H1 (cell line): ENCODE data around the gene AHI1. TPM values are rescaled to one million over a fixed set of nuclear protein-coding genes. Genes with fewer than 3 reads are reported as not detected.

Experiments
- CTCF ChIA-PET: fragments of 300-600 bp; sonication (Branson Sonifier 250); formaldehyde crosslinking; loops from one replicate; lab custom pipeline; 2021; ENCODE audit not compliant: partially characterized antibody; lab: Charles Lee
- POLR2A ChIA-PET: fragments of 300-600 bp; sonication (Branson Sonifier 250); formaldehyde crosslinking; loops from one replicate; lab custom pipeline; 2021; ENCODE audit warnings: inconsistent platforms; ENCODE audit not compliant: partially characterized antibody; lab: Charles Lee
- DNase-seq, 2 experiments: peaks; one replicate each; pipeline versions ENCODE4 v3.0.0 to v3.0.0-alpha.2; 2010 to 2022; ENCODE audit warnings: low spot score in 2 of 2, low read depth in 1 of 2, mixed read lengths in 1 of 2
- FAIRE-seq: peaks from 2 replicates; lab custom pipeline; 2011; peaks lifted over from hg19 to GRCh38; lab: Jason Lieb, UNC
- H2AFZ ChIP-seq: 2 replicates; pipeline ENCODE4 v1.8.1; 2012; ENCODE audit warnings: low read length, inconsistent platforms
- H2AK5ac ChIP-seq: 2 replicates; pipeline ENCODE4 v1.6.1; 2013; ENCODE audit warnings: low read depth, low read length
- H2BK120ac ChIP-seq: replicated peaks from 2 replicates; pipeline ENCODE3; 2013; ENCODE audit warnings: low read depth, low read length, inconsistent platforms
- H2BK12ac ChIP-seq: 2 replicates; pipeline ENCODE4 v1.6.1; 2013; ENCODE audit warnings: low read depth, low read length
- H2BK15ac ChIP-seq: 2 replicates; pipeline ENCODE4 v1.6.1; 2013; ENCODE audit warnings: low read length
- H2BK20ac ChIP-seq: 2 replicates; pipeline ENCODE4 v1.6.1; 2013; ENCODE audit warnings: low read length
- H2BK5ac ChIP-seq: 2 replicates; pipeline ENCODE4 v1.6.1; 2013; ENCODE audit warnings: low read depth, low read length
- H3K14ac ChIP-seq: 2 replicates; pipeline ENCODE4 v1.6.1; 2013; ENCODE audit warnings: inconsistent platforms; ENCODE audit not compliant: insufficient read length
- H3K18ac ChIP-seq: 2 replicates; pipeline ENCODE4 v1.6.1; 2013; ENCODE audit warnings: low read length; ENCODE audit errors: extremely low read depth
- H3K23ac ChIP-seq: 2 replicates; pipeline ENCODE4 v1.6.1; 2013; ENCODE audit warnings: inconsistent platforms; ENCODE audit not compliant: insufficient read length
- H3K23me2 ChIP-seq: 2 replicates; pipeline ENCODE4 v1.6.1; 2013; ENCODE audit warnings: low read depth, low read length
- H3K27ac ChIP-seq: 2 replicates; pipeline ENCODE4 v1.6.1; 2011; ENCODE audit warnings: low read depth, low read length, inconsistent platforms
- H3K27me3 ChIP-seq, 4 experiments: replicated peaks in 1 of 4; 1 replicate in 1 of 4; 2 replicates in 3 of 4; pipeline versions ENCODE4 v1.6.1 to v1.8.1; 2011 to 2013; ENCODE audit warnings: low read length in 3 of 4, mild to moderate bottlenecking in 3 of 4, inconsistent platforms in 2 of 4, mixed read lengths in 2 of 4, moderate library complexity in 1 of 4; ENCODE audit not compliant: control insufficient read depth in 3 of 4, insufficient read depth in 3 of 4; ENCODE audit errors: extremely low read depth in 1 of 4
- H3K36me3 ChIP-seq, 4 experiments: 2 replicates each; pipeline versions ENCODE4 v1.6.1 to v1.8.1; 2011 to 2013; ENCODE audit warnings: mild to moderate bottlenecking in 4 of 4, low read length in 3 of 4, moderate library complexity in 2 of 4, control low read depth in 1 of 4, inconsistent platforms in 1 of 4; ENCODE audit not compliant: insufficient read depth in 4 of 4, control insufficient read depth in 2 of 4
- H3K4ac ChIP-seq: replicated peaks from 2 replicates; pipeline ENCODE3; 2013; ENCODE audit warnings: low read length, low read depth, mixed read lengths, inconsistent platforms; ENCODE audit not compliant: insufficient read length
- H3K4me1 ChIP-seq, 4 experiments: replicated peaks in 1 of 4; 1 replicate in 1 of 4; 2 replicates in 3 of 4; pipeline versions ENCODE4 v1.6.1 to v1.8.1; 2011 to 2013; ENCODE audit warnings: low read length in 3 of 4, inconsistent platforms in 2 of 4, mixed read lengths in 1 of 4; ENCODE audit not compliant: insufficient read depth in 4 of 4, control insufficient read depth in 3 of 4
- H3K4me2 ChIP-seq, 2 experiments: 2 replicates each; pipeline versions ENCODE4 v1.6.1 to v1.8.1; 2011 to 2013; ENCODE audit warnings: low read depth in 2 of 2, low read length in 2 of 2, control low read depth in 1 of 2, inconsistent platforms in 1 of 2, mild to moderate bottlenecking in 1 of 2; ENCODE audit not compliant: insufficient read depth in 1 of 2
- H3K4me3 ChIP-seq, 4 experiments: fragments of 200-600, 300-600 bp in 1 of 4; sonication (generic), shearing (Covaris generic), sonication (Bioruptor Twin) in 1 of 4; 2 replicates each; pipeline versions ENCODE4 v1.5.1 to v1.8.1; 2011 to 2016; ENCODE audit warnings: low read length in 4 of 4, low read depth in 3 of 4, control low read depth in 2 of 4, inconsistent platforms in 2 of 4, mild to moderate bottlenecking in 2 of 4, mixed read lengths in 1 of 4, moderate library complexity in 1 of 4; ENCODE audit not compliant: insufficient read depth in 2 of 4; ENCODE audit errors: extremely low read depth in 1 of 4
- H3K56ac ChIP-seq: replicated peaks from 2 replicates; pipeline ENCODE3; 2013; ENCODE audit warnings: low read depth, mild to moderate bottlenecking, mixed read lengths, low read length, inconsistent platforms; ENCODE audit not compliant: insufficient read length
- H3K79me1 ChIP-seq: 2 replicates; pipeline ENCODE4 v1.6.1; 2013; ENCODE audit warnings: low read depth, low read length, control low read depth
- H3K79me2 ChIP-seq, 2 experiments: 2 replicates each; pipeline versions ENCODE4 v1.6.1 to v1.8.1; 2012 to 2013; ENCODE audit warnings: low read length in 2 of 2, mild to moderate bottlenecking in 2 of 2, inconsistent platforms in 1 of 2; ENCODE audit not compliant: insufficient read depth in 2 of 2, control insufficient read depth in 1 of 2
- H3K9ac ChIP-seq, 4 experiments: replicated peaks in 1 of 4; 1 replicate in 1 of 4; 2 replicates in 3 of 4; pipeline versions ENCODE4 v1.6.1 to v1.8.1; 2011 to 2013; ENCODE audit warnings: low read depth in 3 of 4, low read length in 3 of 4, control low read depth in 2 of 4, mild to moderate bottlenecking in 2 of 4, moderate library complexity in 2 of 4, inconsistent platforms in 1 of 4; ENCODE audit errors: extremely low read depth in 1 of 4
- H3K9me3 ChIP-seq, 2 experiments: 2 replicates each; pipeline versions ENCODE4 v1.6.1 to v1.8.1; 2012 to 2013; ENCODE audit warnings: mild to moderate bottlenecking in 2 of 2, moderate library complexity in 2 of 2, control low read depth in 1 of 2, inconsistent platforms in 1 of 2, low read depth in 1 of 2, low read length in 1 of 2, mixed read lengths in 1 of 2; ENCODE audit not compliant: insufficient read depth in 2 of 2
- H4K20me1 ChIP-seq, 2 experiments: replicated peaks in 1 of 2; 2 replicates each; pipeline versions ENCODE3 to v1.8.1; 2011 to 2013; ENCODE audit warnings: inconsistent platforms in 2 of 2, low read length in 2 of 2, mild to moderate bottlenecking in 1 of 2; ENCODE audit not compliant: insufficient read depth in 2 of 2, control insufficient read depth in 1 of 2
- H4K5ac ChIP-seq: 2 replicates; pipeline ENCODE4 v1.6.1; 2013; ENCODE audit warnings: low read length, low read depth, mixed read lengths, inconsistent platforms; ENCODE audit not compliant: insufficient read length
- H4K8ac ChIP-seq: 2 replicates; pipeline ENCODE4 v1.8.0; 2013; ENCODE audit warnings: mild to moderate bottlenecking, moderate library complexity, low read length, inconsistent platforms; ENCODE audit not compliant: insufficient read depth; ENCODE audit errors: extremely low read depth
- H4K91ac ChIP-seq: replicated peaks from 2 replicates; pipeline ENCODE3; 2013; ENCODE audit warnings: low read length, mixed read lengths, inconsistent platforms; ENCODE audit not compliant: insufficient read length
- ZNF274 ChIP-seq: IDR thresholded peaks from 2 replicates; pipeline ENCODE4 v1.7.0; 2012; ENCODE audit warnings: low read length, borderline replicate concordance; ENCODE audit errors: extremely low read depth
- WGBS, 2 experiments: shearing (Covaris generic) in 1 of 2; methylation state at CpG; one replicate each; pipeline versions ENCODE4 v1.1.6 to v1.1.7; 2013 to 2015; ENCODE audit warnings: low lambda C conversion rate in 2 of 2, mixed read lengths in 2 of 2, inconsistent platforms in 1 of 2, low coverage in 1 of 2, missing lambda C conversion rate in 1 of 2; ENCODE audit not compliant: insufficient replicate concordance in 2 of 2, insufficient coverage in 1 of 2, insufficient read length in 1 of 2; ENCODE audit errors: extremely low coverage in 1 of 2, missing lambda C conversion rate in 1 of 2; 5-methylcytosine and 5-hydroxymethylcytosine counted together
- polyA plus RNA-seq, 7 experiments: library from polyadenylated mRNA; depleted of rRNA in 3 of 7; stranded (reverse) in 5 of 7; unstranded in 2 of 7; fragments of >200 nt in 5 of 7; fragments of 200-250 nt in 2 of 7; gene quantifications; 1 replicate in 5 of 7; 2 replicates in 1 of 7; 4 replicates in 1 of 7; pipeline versions ENCODE4 v1.2.1 to v1.2.3, GENCODE V29; 2011 to 2013; ENCODE audit warnings: missing spikeins in 2 of 7, mixed read lengths in 2 of 7
- total RNA-seq: library from RNA; stranded (reverse); fragmentation: NEBNext Ultra II Directional; extraction: Animal tissue kit (Norgen Biotek cat#: 25700); gene quantifications from 2 replicates; pipeline ENCODE4 v1.2.1, GENCODE V29; 2021

The AHI1 gene
- total and polyA plus RNA-seq, 2 of the 8 experiments (the other 6 are each of a cell fraction or from before 2014, with no cell fraction given), result 4.2 to 19.6 TPM

DNA sequence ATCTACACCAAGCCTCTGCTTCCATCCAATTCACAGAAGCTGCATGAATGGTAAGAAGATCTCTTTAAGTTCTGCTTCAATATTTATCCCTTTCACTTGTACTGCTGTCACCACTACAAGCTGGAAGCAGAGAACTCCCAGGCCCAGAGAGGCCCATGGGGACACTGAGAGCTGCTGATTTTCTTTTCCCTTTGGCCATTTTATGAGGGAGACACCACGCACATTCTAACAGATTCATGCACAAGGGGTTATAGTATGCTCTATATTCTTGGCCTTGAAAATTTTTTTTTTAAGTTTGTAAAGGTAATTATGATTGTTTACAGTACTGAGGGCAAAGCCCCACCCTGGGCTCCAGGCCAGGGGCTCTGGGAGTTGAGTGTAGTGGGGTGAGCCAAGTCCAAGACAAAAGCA is 228.1 kb downstream of the AHI1 start:
- Histone ChIP-seq H3K9ac (no peak overlapping the region), H4K20me1 (no peaks in the 10 kb centered on the region), H4K91ac (peak overlapping the region; percentile 92), H3K23me2 (no peaks in the 10 kb centered on the region; the same call in 1 of the 2 replicates), H3K79me2 (no peaks in the 10 kb centered on the region), H3K4me2 (no peak overlapping the region), H3K27me3 (no peaks in the 10 kb centered on the region), H2AFZ (0 out of 2 replicates have a peak overlapping the region, but pooled peaks have one; percentile 39), H3K56ac (no peak overlapping the region), H3K4me3 (no peak overlapping the region), H2BK12ac (peak overlapping the region; percentile 45; the same call in 1 of the 2 replicates), H2AK5ac (no peak overlapping the region), H3K18ac (peak overlapping the region; percentile 79; the same call in 1 of the 2 replicates), H3K27ac (peak overlapping the region; percentile 29; the same call in 1 of the 2 replicates), H3K9me3 (no peaks in the 10 kb centered on the region), H4K8ac (no peak overlapping the region), H3K4ac (peak overlapping the region; percentile 4), H2BK5ac (peak overlapping the region; percentile 50; the same call in 1 of the 2 replicates), H2BK15ac (0 out of 2 replicates have a peak overlapping the region, but pooled peaks have one; percentile 23), H2BK20ac (peak overlapping the region; percentile 27), H4K5ac (peak overlapping the region; percentile 56), H3K36me3 (no peaks in the 10 kb centered on the region), H2BK120ac (peak overlapping the region; percentile 89), H3K4me1 (peaks cover 5 to 19% (median 13%) of the 10 kb centered on the region in 4 experiments; a peak in 5 of 7 replicates), H3K79me1 (no peaks in the 10 kb centered on the region), H3K14ac (peak overlapping the region; percentile 56), H3K23ac (no peak overlapping the region)
- CTCF ChIA-PET, result interaction anchor here (1.0 to 4.4 kb wide), 2 partner anchors 12 to 86 kb away, joined by 3 to 20 read pairs; no protein-coding TSS in a partner anchor
- WGBS, 2 experiments, result 82% methylated on average over 1 of the region's 1 CpG; no CpG with 5 or more reads in 1 of the 2 experiments
- FAIRE-seq (no peak), DNase-seq (peak in 1 of 2 experiments; percentile 4)
- POLR2A ChIA-PET, result interaction anchor here (4.1 kb wide), 1 partner anchor 18 kb away, joined by 20 read pairs; no protein-coding TSS in a partner anchor
- no peak for TF ChIP-seq ZNF274
